Osteocyte (in vitro differentiated cells): ENCODE measurements around the gene DNAI2. TPM values are rescaled to one million over a fixed set of nuclear protein-coding genes. Genes with fewer than 3 reads are reported as not detected.

Experiments
- DNase-seq: peaks from one replicate; pipeline ENCODE4 v3.0.0; 2021; ENCODE audit warnings: mixed read lengths; ENCODE audit not compliant: unreplicated experiment; ENCODE audit errors: extremely low spot score
- H3K27ac Mint-ChIP-seq: one replicate; pipeline ENCODE4 v1.8.0; 2021; ENCODE audit warnings: mild to moderate bottlenecking, mixed read lengths; ENCODE audit not compliant: unreplicated experiment
- H3K27me3 Mint-ChIP-seq: one replicate; pipeline ENCODE4 v1.8.0; 2021; ENCODE audit warnings: mixed read lengths; ENCODE audit not compliant: unreplicated experiment
- H3K36me3 Mint-ChIP-seq: one replicate; pipeline ENCODE4 v1.8.0; 2021; ENCODE audit warnings: mixed read lengths; ENCODE audit not compliant: unreplicated experiment
- H3K4me1 Mint-ChIP-seq: one replicate; pipeline ENCODE4 v1.8.0; 2021; ENCODE audit warnings: mixed read lengths; ENCODE audit not compliant: unreplicated experiment
- H3K4me3 Mint-ChIP-seq: one replicate; pipeline ENCODE4 v1.8.0; 2021; ENCODE audit warnings: mild to moderate bottlenecking, moderate library complexity, mixed read lengths; ENCODE audit not compliant: unreplicated experiment
- H3K9me3 Mint-ChIP-seq: one replicate; pipeline ENCODE4 v1.8.0; 2021; ENCODE audit warnings: mixed read lengths; ENCODE audit not compliant: unreplicated experiment
- total RNA-seq: library from RNA; stranded (reverse); gene quantifications from 2 replicates; pipeline ENCODE4 v1.2.1, GENCODE V29; 2021
- TF ChIP-seq, protein P1 (sequence below): fragments of 200-600 bp; sonication (generic); IDR thresholded peaks from 2 replicates; pipeline ENCODE4 v1.5.0; 2021; ENCODE audit warnings: antibody characterized with exemption, mild to moderate bottlenecking, moderate library complexity

Gene DNAI2
- total RNA-seq, 1 donor from 2014 or later: not detected

DNA sequence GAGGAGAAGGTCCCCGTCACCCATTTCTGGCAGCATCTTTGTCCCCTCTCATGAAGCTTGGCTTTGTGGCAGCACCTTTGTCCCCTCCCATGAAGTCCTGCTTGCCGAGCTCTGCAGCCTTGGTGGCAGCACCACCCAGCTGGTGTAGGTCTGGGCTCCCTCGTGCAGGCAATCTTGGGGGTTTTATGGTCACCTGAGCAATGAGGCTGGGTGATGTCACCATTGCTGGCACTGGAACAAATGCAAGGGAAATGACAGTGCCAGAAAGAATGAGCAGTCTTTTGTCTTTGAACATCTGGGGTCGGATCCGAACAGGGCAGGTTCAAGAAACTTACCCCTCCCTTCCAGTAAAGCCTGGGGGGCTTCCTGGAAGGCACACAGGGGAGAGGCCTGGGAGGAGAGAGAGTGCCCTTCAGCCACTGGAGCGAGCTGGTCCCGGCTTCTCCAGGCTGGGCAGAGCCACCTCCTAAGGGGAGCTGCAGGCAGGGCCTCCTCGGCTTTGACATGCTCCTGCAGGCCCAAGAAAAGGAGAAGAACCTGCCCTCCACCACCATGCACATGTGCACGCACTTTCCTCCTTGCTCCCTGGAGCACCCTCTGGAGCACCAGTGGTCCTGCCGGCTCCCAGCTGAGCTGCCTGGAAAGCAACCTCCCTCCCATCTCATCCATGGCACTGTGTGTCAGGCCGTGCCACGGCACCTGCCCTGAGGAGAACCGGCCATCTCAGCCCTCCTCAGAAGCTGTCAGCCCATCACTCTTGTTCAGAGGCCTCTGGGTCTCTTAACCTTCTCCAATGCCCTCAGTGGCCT is 71.6 kb downstream of the DNAI2 start:
- Mint-ChIP-seq H3K27me3 (peaks cover 12% of the 10 kb centered on the region), H3K9me3 (no peaks in the 10 kb centered on the region), H3K36me3 (no peaks in the 10 kb centered on the region), H3K27ac (no peak overlapping the region), H3K4me3 (no peak overlapping the region), H3K4me1 (no peaks in the 10 kb centered on the region)
- no peak for DNase-seq
- TF ChIP-seq, protein P1, sequence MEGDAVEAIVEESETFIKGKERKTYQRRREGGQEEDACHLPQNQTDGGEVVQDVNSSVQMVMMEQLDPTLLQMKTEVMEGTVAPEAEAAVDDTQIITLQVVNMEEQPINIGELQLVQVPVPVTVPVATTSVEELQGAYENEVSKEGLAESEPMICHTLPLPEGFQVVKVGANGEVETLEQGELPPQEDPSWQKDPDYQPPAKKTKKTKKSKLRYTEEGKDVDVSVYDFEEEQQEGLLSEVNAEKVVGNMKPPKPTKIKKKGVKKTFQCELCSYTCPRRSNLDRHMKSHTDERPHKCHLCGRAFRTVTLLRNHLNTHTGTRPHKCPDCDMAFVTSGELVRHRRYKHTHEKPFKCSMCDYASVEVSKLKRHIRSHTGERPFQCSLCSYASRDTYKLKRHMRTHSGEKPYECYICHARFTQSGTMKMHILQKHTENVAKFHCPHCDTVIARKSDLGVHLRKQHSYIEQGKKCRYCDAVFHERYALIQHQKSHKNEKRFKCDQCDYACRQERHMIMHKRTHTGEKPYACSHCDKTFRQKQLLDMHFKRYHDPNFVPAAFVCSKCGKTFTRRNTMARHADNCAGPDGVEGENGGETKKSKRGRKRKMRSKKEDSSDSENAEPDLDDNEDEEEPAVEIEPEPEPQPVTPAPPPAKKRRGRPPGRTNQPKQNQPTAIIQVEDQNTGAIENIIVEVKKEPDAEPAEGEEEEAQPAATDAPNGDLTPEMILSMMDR: no peak

DNA sequence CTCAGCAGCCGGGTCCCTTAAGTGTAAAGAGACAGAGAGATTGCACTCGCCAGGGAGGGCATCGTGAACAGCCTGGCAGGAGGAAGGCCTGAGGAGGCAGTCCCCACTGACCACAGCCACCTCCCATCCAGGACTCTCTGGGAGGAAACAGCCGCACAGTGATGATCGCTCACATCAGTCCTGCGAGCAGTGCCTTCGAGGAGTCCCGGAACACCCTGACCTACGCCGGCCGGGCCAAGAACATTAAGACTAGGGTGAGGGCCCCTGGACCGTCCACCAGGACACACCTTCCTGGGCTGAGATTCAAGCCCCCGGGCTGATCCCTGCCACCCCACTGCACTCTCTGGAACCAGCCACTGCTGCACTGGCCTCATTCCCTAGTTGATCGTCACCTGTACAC is 73.6 kb downstream of the DNAI2 start:
- H3K36me3 Mint-ChIP-seq: no peaks in the 10 kb centered on the region
- peaks cover 17% of the 10 kb centered on the region for H3K27me3 Mint-ChIP-seq

DNA sequence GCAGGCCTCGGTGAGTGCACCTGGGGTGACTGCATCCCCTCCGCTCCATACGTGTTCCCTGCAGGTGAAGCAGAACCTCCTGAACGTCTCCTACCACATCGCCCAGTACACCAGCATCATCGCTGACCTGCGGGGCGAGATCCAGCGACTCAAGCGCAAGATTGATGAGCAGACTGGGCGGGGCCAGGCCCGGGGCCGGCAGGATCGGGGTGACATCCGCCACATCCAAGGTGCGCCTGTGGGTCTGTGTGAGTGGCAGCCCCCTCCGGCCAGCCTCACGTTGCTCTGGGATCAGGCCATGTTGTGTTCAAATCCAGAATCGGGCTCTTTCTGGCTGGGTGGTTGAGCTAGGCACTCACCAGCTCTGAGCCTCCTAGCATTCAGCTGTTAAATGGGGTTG is 75.1 kb downstream of the DNAI2 start:
- peaks cover 27% of the 10 kb centered on the region for H3K27me3 Mint-ChIP-seq
- H3K36me3 Mint-ChIP-seq: no peaks in the 10 kb centered on the region
- no peaks in the 10 kb centered on the region for H3K9me3 Mint-ChIP-seq
- no peak overlapping the region for H3K27ac Mint-ChIP-seq
- H3K4me1 Mint-ChIP-seq: no peaks in the 10 kb centered on the region
- DNase-seq: no peak
- H3K4me3 Mint-ChIP-seq: no peak overlapping the region
- TF ChIP-seq, protein P1: no peak

More for the DNA sequence above, 73.6 kb downstream of the DNAI2 start:
- DNase-seq: no peak
- Mint-ChIP-seq H3K4me3 (no peak overlapping the region), H3K27ac (no peak overlapping the region), H3K4me1 (no peaks in the 10 kb centered on the region), H3K9me3 (no peaks in the 10 kb centered on the region)
- TF ChIP-seq, protein P1: no peak

DNA sequence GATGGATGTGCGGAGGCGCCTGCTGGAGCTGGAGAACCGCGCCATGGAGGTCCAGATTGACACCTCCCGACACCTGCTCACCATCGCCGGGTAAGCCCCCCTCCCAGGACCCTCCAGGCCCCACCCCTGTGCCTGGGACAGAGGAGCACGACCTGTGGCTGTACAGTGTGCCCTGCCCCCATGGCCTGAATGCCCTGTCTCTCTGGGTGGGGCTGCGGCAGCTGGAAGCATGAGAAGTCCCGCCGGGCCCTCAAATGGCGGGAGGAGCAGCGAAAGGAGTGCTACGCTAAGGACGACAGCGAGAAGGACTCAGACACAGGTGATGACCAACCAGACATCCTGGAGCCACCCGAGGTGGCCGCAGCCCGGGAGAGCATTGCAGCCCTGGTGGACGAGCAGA is 76.5 kb downstream of the DNAI2 start:
- H3K27me3 Mint-ChIP-seq: peaks cover 30% of the 10 kb centered on the region
- H3K4me1 Mint-ChIP-seq: no peaks in the 10 kb centered on the region

More for the DNA sequence above, 76.5 kb downstream of the DNAI2 start:
- Mint-ChIP-seq H3K9me3 (no peaks in the 10 kb centered on the region), H3K36me3 (no peaks in the 10 kb centered on the region), H3K4me3 (no peak overlapping the region), H3K27ac (no peak overlapping the region)
- TF ChIP-seq, protein P1: no peak
- no peak for DNase-seq
